WTC11 (cell line): ENCODE data around the gene KRT79.

Source experiments
- CTCF ChIP-seq: fragments of 200-600 bp; IDR thresholded peaks from 2 replicates; pipeline ENCODE4 v1.8.0; 2022; ENCODE audit warnings: antibody characterized with exemption
- MAX ChIP-seq: sonication (generic); formaldehyde crosslinking; IDR thresholded peaks from 2 replicates; pipeline ENCODE4 v1.8.0; 2022; ENCODE audit warnings: mild to moderate bottlenecking, missing genetic modification reagents
- NFE2L1 ChIP-seq: sonication (generic); formaldehyde crosslinking; IDR thresholded peaks from 2 replicates; pipeline ENCODE4 v1.8.1; 2023; ENCODE audit warnings: missing genetic modification reagents
- NR3C1 ChIP-seq: sonication (generic); formaldehyde crosslinking; conservative IDR thresholded peaks from 2 replicates; pipeline ENCODE4 v1.8.1; 2023; ENCODE audit warnings: low read depth, mild to moderate bottlenecking, missing genetic modification reagents
- PREB ChIP-seq: sonication (generic); formaldehyde crosslinking; IDR thresholded peaks from 2 replicates; pipeline ENCODE4 v1.8.1; 2022; ENCODE audit warnings: mild to moderate bottlenecking, missing genetic modification reagents, moderate library complexity, borderline replicate concordance
- SMAD3 ChIP-seq: sonication (generic); formaldehyde crosslinking; IDR thresholded peaks from 2 replicates; pipeline ENCODE4 v1.8.0; 2022; ENCODE audit warnings: missing genetic modification reagents, mild to moderate bottlenecking, borderline replicate concordance
- ZBTB21 ChIP-seq: sonication (generic); formaldehyde crosslinking; IDR thresholded peaks from 2 replicates; pipeline ENCODE4 v1.8.1; 2023; ENCODE audit warnings: mild to moderate bottlenecking, missing genetic modification reagents, borderline replicate concordance
- ZNF232 ChIP-seq: sonication (generic); formaldehyde crosslinking; IDR thresholded peaks from 2 replicates; pipeline ENCODE4 v1.8.0; 2022; ENCODE audit warnings: mild to moderate bottlenecking, missing genetic modification reagents
- ZNF416 ChIP-seq: fragments of 250-450 bp; sonication (Bioruptor Pico); IDR thresholded peaks from 2 replicates; pipeline ENCODE4 v1.9.0; 2021; ENCODE audit warnings: mild to moderate bottlenecking, inconsistent platforms

DNA sequence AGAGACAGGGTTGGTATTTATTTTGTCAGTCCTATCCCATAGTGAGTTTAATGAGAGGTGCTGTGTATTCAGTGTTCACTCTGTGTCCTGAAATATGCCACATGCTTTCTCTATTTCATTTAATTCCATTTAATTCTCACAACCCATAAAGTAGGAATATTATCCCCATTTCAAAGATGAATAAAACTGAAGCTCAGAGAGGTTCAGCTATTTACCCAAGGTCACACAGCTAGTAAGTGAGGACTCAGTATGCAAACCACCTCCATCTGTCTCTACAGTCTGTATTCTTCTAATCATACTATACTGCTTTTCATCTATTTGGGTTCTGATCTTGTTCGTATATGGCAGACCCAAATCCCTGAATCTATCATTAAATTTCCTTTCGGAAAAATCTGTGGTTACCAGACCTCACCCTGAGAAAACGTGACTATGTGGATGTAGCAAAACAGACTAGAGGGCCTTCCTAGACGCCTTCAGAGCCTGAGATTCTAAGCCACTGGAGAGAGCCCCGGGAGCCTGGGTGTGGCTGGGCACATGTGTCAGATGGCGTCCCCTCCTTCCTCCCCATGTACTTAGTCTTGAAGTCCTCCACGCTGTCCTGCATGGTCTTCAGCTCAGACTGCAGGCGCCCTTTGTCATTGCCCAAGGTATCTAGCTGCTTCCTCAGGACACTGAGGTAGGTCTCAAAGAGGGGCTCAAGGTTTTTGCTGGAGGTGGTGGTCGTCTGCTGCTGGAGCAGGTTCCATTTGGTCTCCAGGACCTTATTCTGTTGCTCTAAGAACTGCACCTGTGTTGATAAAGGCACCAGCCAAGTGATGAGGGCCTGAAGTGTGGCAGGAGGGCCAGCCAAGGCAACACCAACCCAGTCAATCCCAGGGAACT, 22.7 kb downstream of the KRT79 start:
- TF ChIP-seq CTCF, result no peak
- no peak for TF ChIP-seq ZBTB21
- no peak for TF ChIP-seq SMAD3
- TF ChIP-seq PREB (CRISPR knock-in tag), result no peak
- TF ChIP-seq ZNF416 (CRISPR knock-in tag), result no peak
- TF ChIP-seq NFE2L1 (CRISPR knock-in tag), result no peak
- TF ChIP-seq MAX (CRISPR knock-in tag), result no peak
- TF ChIP-seq ZNF232 (CRISPR knock-in tag), result no peak
- TF ChIP-seq NR3C1 (CRISPR knock-in tag), result no peak
